Measurements from ENCODE around the gene MUC5AC. TPM values are rescaled to one million over a fixed set of nuclear protein-coding genes. Genes with fewer than 3 reads are reported as not detected.
A peak's percentile ranks its signal among the peaks of the same experiment; 100 is the strongest.

MUC5AC gene
- total RNA-seq, 2 experiments from 2014 or later, result not detected

GRCh38 chr11:1125803-1126202 lies 31.9 kb upstream of the MUC5AC start:
- CTCF ChIA-PET, result no interaction called here
- no peaks in the 10 kb centered on the region for H3K4me1 Mint-ChIP-seq (ENCODE audit: low read depth)
- no peak overlapping the region for H3K27ac Mint-ChIP-seq
- TF ChIP-seq CTCF (IDR thresholded peaks at IDR 0.05), result no peak
- H3K9me3 Mint-ChIP-seq, result peaks cover 4% of the 10 kb centered on the region
- peaks cover 4% of the 10 kb centered on the region for H3K27me3 Mint-ChIP-seq
- H3K4me3 Mint-ChIP-seq, result no peak overlapping the region
- DNase-seq, result no peak
- H3K36me3 Mint-ChIP-seq (ENCODE audit: low read depth), result no peaks in the 10 kb centered on the region
- ATAC-seq, result peak; percentile 37
- POLR2A ChIA-PET, result no interaction called here
- intact Hi-C loops (cut with micrococcal nuclease), result no loop called here

GRCh38 chr11:1126491-1126926 lies 31.2 kb upstream of the MUC5AC start:
- CTCF ChIA-PET, result no interaction called here
- no peak for DNase-seq
- peaks cover 4% of the 10 kb centered on the region for H3K9me3 Mint-ChIP-seq
- POLR2A ChIA-PET, result no interaction called here
- TF ChIP-seq CTCF (IDR thresholded peaks at IDR 0.05), result no peak
- no peak overlapping the region for H3K27ac Mint-ChIP-seq
- peaks cover 2% of the 10 kb centered on the region for H3K27me3 Mint-ChIP-seq
- no peaks in the 10 kb centered on the region for H3K4me1 Mint-ChIP-seq (ENCODE audit: low read depth)
- ATAC-seq, result no peak
- H3K4me3 Mint-ChIP-seq, result no peak overlapping the region
- intact Hi-C loops (cut with micrococcal nuclease), result no loop called here
- no peaks in the 10 kb centered on the region for H3K36me3 Mint-ChIP-seq (ENCODE audit: low read depth)

DNA sequence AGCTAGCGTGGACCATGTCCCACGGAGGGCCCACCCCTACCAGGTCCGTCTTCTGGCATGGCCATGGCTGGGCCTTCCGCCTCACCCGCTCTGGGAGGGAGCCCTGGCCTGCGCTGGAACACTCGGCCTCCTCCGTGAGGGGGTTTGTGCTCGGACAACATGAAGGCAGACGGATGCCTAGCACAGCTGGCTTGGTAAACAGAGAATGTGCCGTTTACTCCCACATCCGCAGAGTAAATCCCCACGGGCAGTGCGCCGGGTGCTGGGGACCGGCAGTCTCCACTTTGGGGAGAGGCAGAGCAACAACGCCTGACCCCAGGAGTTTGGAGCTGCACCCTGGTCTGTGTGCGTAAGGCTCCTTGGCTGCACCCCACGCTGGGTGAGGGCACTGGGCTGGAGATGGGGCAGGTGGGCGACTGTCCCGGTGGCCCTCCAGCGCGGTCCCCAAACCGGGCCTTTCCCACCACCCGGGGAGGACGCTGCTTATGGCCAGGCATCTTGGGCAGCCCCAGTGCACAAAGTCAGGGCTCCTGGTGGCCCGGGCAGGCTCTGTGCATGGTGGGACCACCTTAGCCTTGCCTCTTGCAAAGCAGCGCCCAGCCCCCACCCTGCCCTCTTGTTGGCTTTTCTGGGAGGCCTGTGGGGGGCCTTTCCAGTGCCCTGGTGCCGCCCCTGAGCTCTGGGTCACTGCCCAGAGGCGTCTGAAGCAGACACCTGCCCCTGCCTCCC lies 30.7 kb upstream of the MUC5AC start:
- ATAC-seq, result no peak

GRCh38 chr11:1127664-1128162 lies 30.0 kb upstream of the MUC5AC start:
- Mint-ChIP-seq H3K27ac (no peak overlapping the region), H3K4me1 (ENCODE audit: low read depth) (no peaks in the 10 kb centered on the region), H3K9me3 (peaks cover 4% of the 10 kb centered on the region), H3K4me3 (no peak overlapping the region), H3K36me3 (ENCODE audit: low read depth) (no peaks in the 10 kb centered on the region), H3K27me3 (peaks cover 2% of the 10 kb centered on the region)
- ATAC-seq, result no peak
- POLR2A ChIA-PET, result no interaction called here
- no peak for DNase-seq
- CTCF ChIA-PET, result no interaction called here
- TF ChIP-seq CTCF (IDR thresholded peaks at IDR 0.05), result no peak
- intact Hi-C loops (cut with micrococcal nuclease), result no loop called here

More for the DNA sequence above, 30.7 kb upstream of the MUC5AC start:
- peaks cover 4% of the 10 kb centered on the region for H3K9me3 Mint-ChIP-seq
- POLR2A ChIA-PET, result no interaction called here
- H3K36me3 Mint-ChIP-seq (ENCODE audit: low read depth), result no peaks in the 10 kb centered on the region
- TF ChIP-seq CTCF (IDR thresholded peaks at IDR 0.05), result no peak
- no peak overlapping the region for H3K4me3 Mint-ChIP-seq
- no peak for DNase-seq
- H3K4me1 Mint-ChIP-seq (ENCODE audit: low read depth), result no peaks in the 10 kb centered on the region
- H3K27me3 Mint-ChIP-seq, result peaks cover 2% of the 10 kb centered on the region
- CTCF ChIA-PET, result no interaction called here
- intact Hi-C loops (cut with micrococcal nuclease), result no loop called here
- no peak overlapping the region for H3K27ac Mint-ChIP-seq

- H3K9me3 Mint-ChIP-seq, result peaks cover 6% of the 10 kb centered on the region
- ATAC-seq, result no peak
- H3K36me3 Mint-ChIP-seq (ENCODE audit: low read depth), result no peaks in the 10 kb centered on the region
- H3K27ac Mint-ChIP-seq, result no peak overlapping the region
- TF ChIP-seq CTCF (IDR thresholded peaks at IDR 0.05), result no peak
- CTCF ChIA-PET, result no interaction called here
- POLR2A ChIA-PET, result no interaction called here
- peaks cover 2% of the 10 kb centered on the region for H3K27me3 Mint-ChIP-seq
- intact Hi-C loops (cut with micrococcal nuclease), result no loop called here
- no peak for DNase-seq
- H3K4me1 Mint-ChIP-seq (ENCODE audit: low read depth), result no peaks in the 10 kb centered on the region
- no peak overlapping the region for H3K4me3 Mint-ChIP-seq
Observed at GRCh38 chr11:1128311-1129142, 29.2 kb upstream of the MUC5AC start.

All from activated CD8-positive, alpha-beta T cell treated with anti-CD3 and anti-CD28 coated beads for 36 hours (primary cell).